Skeletal muscle satellite cell (primary cell): ENCODE data around the gene NACA2.

Experiments
- H3K27me3 ChIP-seq: 2 replicates; pipeline ENCODE4 v1.7.0; 2013; ENCODE audit warnings: low read length; ENCODE audit not compliant: control insufficient read depth, insufficient read depth
- H3K36me3 ChIP-seq: 2 replicates; pipeline ENCODE4 v1.7.0; 2013; ENCODE audit warnings: mild to moderate bottlenecking, control low read depth, low read length; ENCODE audit not compliant: insufficient read depth
- H3K4me1 ChIP-seq: 2 replicates; pipeline ENCODE4 v1.7.0; 2013; ENCODE audit warnings: low read length; ENCODE audit not compliant: control insufficient read depth, insufficient read depth
- H3K4me2 ChIP-seq: 2 replicates; pipeline ENCODE4 v1.7.0; 2013; ENCODE audit warnings: mild to moderate bottlenecking, low read length
- H3K4me3 ChIP-seq: 2 replicates; pipeline ENCODE4 v1.7.0; 2013; ENCODE audit warnings: low read length
- H3K9ac ChIP-seq: 2 replicates; pipeline ENCODE4 v1.7.0; 2013; ENCODE audit warnings: mild to moderate bottlenecking, low read depth, low read length, moderate library complexity
- H3K9me3 ChIP-seq: replicated peaks from 2 replicates; pipeline ENCODE4 v1.7.0; 2013; ENCODE audit warnings: mild to moderate bottlenecking, control low read depth, low read length

NACA2 gene

GRCh38 chr17:61586031-61586566, 4.9 kb downstream of the NACA2 start:
- H3K27me3 ChIP-seq: peaks cover 35% of the 10 kb centered on the region
- H3K36me3 ChIP-seq: no peaks in the 10 kb centered on the region
- no peaks in the 10 kb centered on the region for H3K9me3 ChIP-seq
- no peak overlapping the region for H3K4me2 ChIP-seq
- no peak overlapping the region for H3K9ac ChIP-seq
- no peaks in the 10 kb centered on the region for H3K4me1 ChIP-seq
- no peak overlapping the region for H3K4me3 ChIP-seq

- no peaks in the 10 kb centered on the region for H3K36me3 ChIP-seq
- no peak overlapping the region for H3K4me3 ChIP-seq
- no peak overlapping the region for H3K4me2 ChIP-seq
- H3K4me1 ChIP-seq: no peaks in the 10 kb centered on the region
- no peaks in the 10 kb centered on the region for H3K9me3 ChIP-seq
- peaks cover 30% of the 10 kb centered on the region for H3K27me3 ChIP-seq
- H3K9ac ChIP-seq: no peak overlapping the region
Measured at GRCh38 chr17:61584866-61585265, 6.2 kb downstream of the NACA2 start.

- H3K4me2 ChIP-seq: no peak overlapping the region
- no peak overlapping the region for H3K4me3 ChIP-seq
- no peaks in the 10 kb centered on the region for H3K9me3 ChIP-seq
- H3K36me3 ChIP-seq: no peaks in the 10 kb centered on the region
- no peak overlapping the region for H3K9ac ChIP-seq
- H3K27me3 ChIP-seq: peaks cover 24% of the 10 kb centered on the region
- H3K4me1 ChIP-seq: no peaks in the 10 kb centered on the region
Measured at GRCh38 chr17:61584266-61584665, 6.8 kb downstream of the NACA2 start.

- Histone ChIP-seq H3K4me1 (no peaks in the 10 kb centered on the region), H3K4me2 (no peak overlapping the region), H3K4me3 (no peak overlapping the region), H3K27me3 (peaks cover 20% of the 10 kb centered on the region), H3K9ac (no peak overlapping the region), H3K9me3 (no peaks in the 10 kb centered on the region), H3K36me3 (no peaks in the 10 kb centered on the region)
Measured at GRCh38 chr17:61583660-61584264, 7.3 kb downstream of the NACA2 start.

- H3K9me3 ChIP-seq: no peaks in the 10 kb centered on the region
- no peaks in the 10 kb centered on the region for H3K36me3 ChIP-seq
- H3K4me3 ChIP-seq: no peak overlapping the region
- no peaks in the 10 kb centered on the region for H3K4me1 ChIP-seq
- no peak overlapping the region for H3K4me2 ChIP-seq
- H3K27me3 ChIP-seq: peaks cover 15% of the 10 kb centered on the region
- H3K9ac ChIP-seq: no peak overlapping the region
Measured at GRCh38 chr17:61583242-61583641, 7.8 kb downstream of the NACA2 start.

- H3K9ac ChIP-seq: no peak overlapping the region
- no peaks in the 10 kb centered on the region for H3K4me1 ChIP-seq
- H3K27me3 ChIP-seq: peaks cover 8% of the 10 kb centered on the region
- H3K4me3 ChIP-seq: no peak overlapping the region
- no peaks in the 10 kb centered on the region for H3K9me3 ChIP-seq
- no peaks in the 10 kb centered on the region for H3K36me3 ChIP-seq
- H3K4me2 ChIP-seq: no peak overlapping the region
Measured at GRCh38 chr17:61582593-61582992, 8.4 kb downstream of the NACA2 start.

GRCh38 chr17:61581611-61582349, 9.2 kb downstream of the NACA2 start:
- H3K4me2 ChIP-seq: no peak overlapping the region
- no peaks in the 10 kb centered on the region for H3K4me1 ChIP-seq
- no peak overlapping the region for H3K9ac ChIP-seq
- H3K4me3 ChIP-seq: no peak overlapping the region
- H3K9me3 ChIP-seq: no peaks in the 10 kb centered on the region
- H3K27me3 ChIP-seq: peaks cover 3% of the 10 kb centered on the region
- no peaks in the 10 kb centered on the region for H3K36me3 ChIP-seq

- peaks cover 3% of the 10 kb centered on the region for H3K27me3 ChIP-seq
- no peaks in the 10 kb centered on the region for H3K9me3 ChIP-seq
- H3K4me3 ChIP-seq: no peak overlapping the region
- no peak overlapping the region for H3K9ac ChIP-seq
- no peak overlapping the region for H3K4me2 ChIP-seq
- H3K36me3 ChIP-seq: no peaks in the 10 kb centered on the region
- no peaks in the 10 kb centered on the region for H3K4me1 ChIP-seq
Measured at GRCh38 chr17:61580502-61580901, 10.5 kb downstream of the NACA2 start.

- H3K9ac ChIP-seq: no peak overlapping the region
- H3K9me3 ChIP-seq: no peaks in the 10 kb centered on the region
- no peak overlapping the region for H3K4me2 ChIP-seq
Measured at GRCh38 chr17:61579961-61580360, 11.1 kb downstream of the NACA2 start.

GRCh38 chr17:61579347-61579746, 11.7 kb downstream of the NACA2 start:
- Histone ChIP-seq H3K36me3 (no peaks in the 10 kb centered on the region), H3K9me3 (no peaks in the 10 kb centered on the region), H3K4me2 (no peak overlapping the region), H3K4me1 (peaks cover 6% of the 10 kb centered on the region), H3K27me3 (peaks cover 3% of the 10 kb centered on the region), H3K9ac (no peak overlapping the region), H3K4me3 (no peak overlapping the region)

More at GRCh38 chr17:61579961-61580360, 11.1 kb downstream of the NACA2 start:
- Histone ChIP-seq H3K4me1 (peaks cover 5% of the 10 kb centered on the region), H3K36me3 (no peaks in the 10 kb centered on the region), H3K27me3 (peaks cover 3% of the 10 kb centered on the region), H3K4me3 (no peak overlapping the region)

- no peaks in the 10 kb centered on the region for H3K9me3 ChIP-seq
- peaks cover 3% of the 10 kb centered on the region for H3K27me3 ChIP-seq
- H3K4me1 ChIP-seq: peaks cover 6% of the 10 kb centered on the region
- no peak overlapping the region for H3K9ac ChIP-seq
- H3K4me2 ChIP-seq: no peak overlapping the region
- H3K4me3 ChIP-seq: no peak overlapping the region
- H3K36me3 ChIP-seq: no peaks in the 10 kb centered on the region
Measured at GRCh38 chr17:61578645-61579044, 12.4 kb downstream of the NACA2 start.

GRCh38 chr17:61575983-61576382, 15.0 kb downstream of the NACA2 start:
- Histone ChIP-seq H3K4me2 (no peak overlapping the region), H3K27me3 (peaks cover under 1% of the 10 kb centered on the region), H3K4me1 (peaks cover 6% of the 10 kb centered on the region), H3K9ac (no peak overlapping the region), H3K36me3 (no peaks in the 10 kb centered on the region), H3K4me3 (no peak overlapping the region), H3K9me3 (no peaks in the 10 kb centered on the region)
